OCI-LY7 (cell line): ENCODE results near the gene WNT5A. TPM values are rescaled to one million over a fixed set of nuclear protein-coding genes. Genes with fewer than 3 reads are reported as not detected.

ENCODE experiments used
- BruUV-seq: library from RNA; stranded (reverse); fragments of 400-500 nt; replicated peaks from 2 replicates; lab custom pipeline; 2021; lab: Mats Ljungman, UMichigan
- CTCF ChIA-PET: fragments of 300-600 bp; sonication (Branson Sonifier 250); formaldehyde crosslinking; loops from one replicate; lab custom pipeline; 2022; ENCODE audit warnings: antibody characterized with exemption; ENCODE audit not compliant: unreplicated experiment; lab: Charles Lee
- POLR2A ChIA-PET: fragments of 300-600 bp; sonication (Branson Sonifier 250); formaldehyde crosslinking; loops from one replicate; lab custom pipeline; 2022; ENCODE audit warnings: antibody characterized with exemption; lab: Charles Lee
- DNase-seq: peaks from one replicate; pipeline ENCODE4 v3.0.0-alpha.2; 2015; ENCODE audit warnings: low spot score
- H2AFZ ChIP-seq: fragments of 200-600 bp; sonication (generic), shearing (Covaris generic); 2 replicates; pipeline ENCODE4 v1.6.1; 2014; ENCODE audit warnings: mild to moderate bottlenecking, antibody characterized with exemption, low read length, moderate library complexity
- H3K27ac ChIP-seq: fragments of 200-600 bp; sonication (generic); 2 replicates; pipeline ENCODE4 v1.5.1; 2014; ENCODE audit warnings: mixed run types, low read depth, mild to moderate bottlenecking, moderate library complexity, low read length, inconsistent platforms; ENCODE audit not compliant: poor library complexity, severe bottlenecking
- H3K36me3 ChIP-seq: fragments of 200-600 bp; sonication (generic); 2 replicates; pipeline ENCODE4 v1.6.1; 2014; ENCODE audit warnings: mild to moderate bottlenecking, antibody characterized with exemption, low read length, moderate library complexity, mixed read lengths; ENCODE audit not compliant: insufficient read depth
- H3K4me1 ChIP-seq: fragments of 200-600 bp; sonication (generic); 2 replicates; pipeline ENCODE4 v1.5.1; 2014; ENCODE audit warnings: mild to moderate bottlenecking, low read length; ENCODE audit not compliant: insufficient read depth, poor library complexity, severe bottlenecking
- H3K4me2 ChIP-seq: fragments of 200-600 bp; sonication (generic); 2 replicates; pipeline ENCODE4 v1.6.1; 2014; ENCODE audit warnings: mild to moderate bottlenecking, low read length
- H3K4me3 ChIP-seq: fragments of 200-600 bp; sonication (generic); 2 replicates; pipeline ENCODE4 v1.5.1; 2014; ENCODE audit warnings: mild to moderate bottlenecking, low read depth, low read length; ENCODE audit not compliant: poor library complexity, severe bottlenecking
- H3K79me2 ChIP-seq: fragments of 200-600 bp; sonication (generic); 2 replicates; pipeline ENCODE4 v1.6.1; 2016; ENCODE audit warnings: low read depth, mild to moderate bottlenecking, low read length, moderate library complexity, mixed read lengths; ENCODE audit not compliant: insufficient read depth
- H3K9me2 ChIP-seq: fragments of 200-600 bp; sonication (generic); 2 replicates; pipeline ENCODE4 v1.6.1; 2016; ENCODE audit warnings: mild to moderate bottlenecking, low read length, mixed read lengths; ENCODE audit not compliant: insufficient read depth
- H3K9me3 ChIP-seq: fragments of 200-600 bp; sonication (generic); 2 replicates; pipeline ENCODE4 v1.6.1; 2014; ENCODE audit warnings: mild to moderate bottlenecking, mixed run types, low read length, mixed read lengths
- H4K20me1 ChIP-seq: fragments of 200-600 bp; sonication (generic); 2 replicates; pipeline ENCODE4 v1.6.1; 2014; ENCODE audit warnings: mild to moderate bottlenecking, antibody characterized with exemption, low read length, moderate library complexity, mixed read lengths; ENCODE audit not compliant: insufficient read depth
- CTCF ChIP-seq: fragments of 200-600 bp; sonication (generic); conservative IDR thresholded peaks from 2 replicates; pipeline ENCODE4 v1.5.1; 2014; ENCODE audit warnings: mild to moderate bottlenecking, antibody characterized with exemption, low read length, moderate library complexity, mixed read lengths
- EZH2phosphoT487 ChIP-seq: fragments of 200-600 bp; sonication (generic); IDR thresholded peaks from 2 replicates; pipeline ENCODE4 v1.6.1; 2018; ENCODE audit warnings: low read depth, borderline replicate concordance, mild to moderate bottlenecking, mixed run types, antibody characterized with exemption, low read length, moderate library complexity, mixed read lengths
- intact Hi-C: fragments of 100-400 bp; cut with micrococcal nuclease; formaldehyde crosslinking; loops from one replicate; pipeline ENCODE4 v1.10.0; 2022; ENCODE audit not compliant: unreplicated experiment
- total RNA-seq, 2 experiments: library from RNA; depleted of rRNA in 1 of 2; stranded (reverse); fragments of >200 nt in 1 of 2; shearing (Covaris generic) in 1 of 2; gene quantifications; 2 replicates each; pipeline ENCODE4 v1.2.3, GENCODE V29; 2014 to 2022

WNT5A gene
- total RNA-seq, 2 experiments from 2014 or later: 4.6 to 18.1 TPM

- H3K4me2 ChIP-seq: no peak overlapping the region
- no peaks in the 10 kb centered on the region for H3K36me3 ChIP-seq
- POLR2A ChIA-PET: no interaction called here
- DNase-seq: no peak
- H3K9me3 ChIP-seq: no peaks in the 10 kb centered on the region
- no peaks in the 10 kb centered on the region for H3K4me1 ChIP-seq
- TF ChIP-seq EZH2phosphoT487 (no peak), CTCF (no peak)
- H3K79me2 ChIP-seq: no peaks in the 10 kb centered on the region
- H3K9me2 ChIP-seq: no peaks in the 10 kb centered on the region
- H3K4me3 ChIP-seq: no peak overlapping the region
- no TSS peak for BruUV-seq
- H4K20me1 ChIP-seq: no peaks in the 10 kb centered on the region
- H3K27ac ChIP-seq: no peak overlapping the region
- intact Hi-C loops: no loop called here
- no peak overlapping the region for H2AFZ ChIP-seq
- CTCF ChIA-PET: no interaction called here
These were observed 45.7 kb upstream of the WNT5A start for GRCh38 chr3:55532806-55533205.

- Histone ChIP-seq H3K36me3 (no peaks in the 10 kb centered on the region), H3K27ac (no peak overlapping the region), H3K79me2 (no peaks in the 10 kb centered on the region), H3K4me1 (no peaks in the 10 kb centered on the region), H2AFZ (no peak overlapping the region), H3K9me2 (no peaks in the 10 kb centered on the region), H3K4me2 (no peak overlapping the region), H3K9me3 (no peaks in the 10 kb centered on the region), H4K20me1 (no peaks in the 10 kb centered on the region), H3K4me3 (no peak overlapping the region)
- intact Hi-C loops: no loop called here
- ChIA-PET CTCF (no interaction called here), POLR2A (no interaction called here)
- BruUV-seq: no TSS peak
- TF ChIP-seq CTCF: no peak
- TF ChIP-seq EZH2phosphoT487: no peak
- DNase-seq: no peak
These were observed 44.2 kb upstream of the WNT5A start for GRCh38 chr3:55531321-55531720.

DNA sequence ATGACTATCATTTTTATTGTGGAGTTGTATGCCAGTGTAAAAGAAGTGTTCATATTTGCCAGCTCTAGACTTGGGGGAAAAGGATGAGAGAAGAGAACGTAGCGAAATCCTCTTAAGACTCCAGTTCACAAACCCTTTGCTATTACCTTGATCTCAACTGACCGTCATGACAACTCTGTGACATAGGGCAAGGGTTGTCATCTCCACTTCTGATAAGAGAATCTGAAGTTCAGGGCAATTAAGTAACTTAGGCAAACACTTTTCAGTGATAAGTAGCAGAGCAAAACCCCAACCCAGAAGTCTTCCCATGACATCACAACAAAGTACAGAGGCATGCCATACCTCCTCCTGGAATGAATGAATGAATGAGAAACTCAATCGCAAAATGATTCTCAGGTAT is 40.3 kb upstream of the WNT5A start:
- no peak overlapping the region for H3K4me2 ChIP-seq
- H3K9me2 ChIP-seq: no peaks in the 10 kb centered on the region
- intact Hi-C loops: no loop called here
- no TSS peak for BruUV-seq
- no peaks in the 10 kb centered on the region for H3K36me3 ChIP-seq
- ChIA-PET CTCF (no interaction called here), POLR2A (no interaction called here)
- H3K4me3 ChIP-seq: no peak overlapping the region
- H3K4me1 ChIP-seq: peaks cover 9% of the 10 kb centered on the region
- no peaks in the 10 kb centered on the region for H3K79me2 ChIP-seq
- TF ChIP-seq CTCF (no peak), EZH2phosphoT487 (no peak)
- no peak overlapping the region for H3K27ac ChIP-seq
- no peak overlapping the region for H2AFZ ChIP-seq
- no peak for DNase-seq
- H3K9me3 ChIP-seq: no peaks in the 10 kb centered on the region
- H4K20me1 ChIP-seq: no peaks in the 10 kb centered on the region
